Embryonic facial prominence (tissue), 1 donor: ENCODE data around the gene RAB11FIP2.

Source experiments
- DNase-seq: peaks from one replicate; pipeline ENCODE4 v3.0.0-alpha.2; 2016; ENCODE audit errors: extremely low spot score

Gene RAB11FIP2

GRCh38 chr10:117980755-117981702 is 65.7 kb downstream of the RAB11FIP2 start:
- no peak for DNase-seq

GRCh38 chr10:117980216-117980615 is 66.5 kb downstream of the RAB11FIP2 start:
- DNase-seq, result no peak

GRCh38 chr10:117972168-117972837 is 74.4 kb downstream of the RAB11FIP2 start:
- DNase-seq, result no peak

GRCh38 chr10:117970962-117971361 is 75.8 kb downstream of the RAB11FIP2 start:
- no peak for DNase-seq

- DNase-seq, result no peak
These were observed 77.1 kb downstream of the RAB11FIP2 start for GRCh38 chr10:117969592-117969991.

- no peak for DNase-seq
These were observed 78.2 kb downstream of the RAB11FIP2 start for GRCh38 chr10:117968354-117969182.

GRCh38 chr10:117967149-117967650 is 79.5 kb downstream of the RAB11FIP2 start:
- no peak for DNase-seq

- DNase-seq, result no peak
These were observed 80.8 kb downstream of the RAB11FIP2 start for GRCh38 chr10:117965984-117966383.

GRCh38 chr10:117964536-117964935 is 82.2 kb downstream of the RAB11FIP2 start:
- DNase-seq, result no peak

- no peak for DNase-seq
These were observed 86.3 kb downstream of the RAB11FIP2 start for GRCh38 chr10:117960345-117960935.

GRCh38 chr10:117956972-117957371 is 89.8 kb downstream of the RAB11FIP2 start:
- DNase-seq, result no peak

- DNase-seq, result no peak
These were observed 91.6 kb downstream of the RAB11FIP2 start for GRCh38 chr10:117955176-117955575.
